Vagina (tissue), 2 donors: Measurements from ENCODE around the gene PCA3. TPM values are rescaled to one million over a fixed set of nuclear protein-coding genes. Genes with fewer than 3 reads are reported as not detected.

Source experiments
- DNase-seq, 2 donors: peaks; one replicate each; pipeline ENCODE4 v3.0.0-alpha.2; 2017; ENCODE audit errors: extremely low spot score in 2 of 2
- H3K27ac ChIP-seq: fragments of 200-600 bp; sonication (generic); one replicate; pipeline ENCODE4 v1.5.1; 2019
- H3K27me3 ChIP-seq: fragments of 200-600 bp; sonication (generic); one replicate; pipeline ENCODE4 v1.5.1; 2019
- H3K36me3 ChIP-seq, 2 donors: fragments of 200-600 bp; sonication (generic); one replicate each; pipeline ENCODE4 v1.5.1; 2017 to 2019
- H3K4me1 ChIP-seq: fragments of 200-600 bp; sonication (generic); one replicate; pipeline ENCODE4 v1.5.1; 2019
- H3K4me3 ChIP-seq, 2 donors: fragments of 200-600 bp; sonication (generic); 1 replicate in 1 of 2; 2 replicates in 1 of 2; pipeline ENCODE4 v1.5.1; 2016 to 2019
- H3K9me3 ChIP-seq: fragments of 200-600 bp; sonication (generic); one replicate; pipeline ENCODE4 v1.5.1; 2019
- CTCF ChIP-seq, 3 experiments: fragments of 450-650 bp in 2 of 3; fragments of 200-600 bp in 1 of 3; sonication (generic) in 1 of 3; IDR thresholded peaks; one replicate each; pipeline ENCODE4 v1.5.1; 2017 to 2019; ENCODE audit warnings: antibody characterized with exemption in 3 of 3, mild to moderate bottlenecking in 2 of 3, moderate library complexity in 2 of 3
- POLR2A ChIP-seq, 2 donors: fragments of 450-650 bp; IDR thresholded peaks; one replicate each; pipeline ENCODE4 v1.6.1; 2017; ENCODE audit warnings: antibody characterized with exemption in 2 of 2, mild to moderate bottlenecking in 2 of 2, moderate library complexity in 2 of 2
- POLR2AphosphoS5 ChIP-seq, 2 donors: sonication (generic); formaldehyde crosslinking; IDR thresholded peaks; one replicate each; pipeline ENCODE4 v1.9.0; 2017; ENCODE audit warnings: antibody characterized with exemption in 2 of 2, mild to moderate bottlenecking in 2 of 2, low read depth in 1 of 2; ENCODE audit not compliant: insufficient read depth in 1 of 2
- intact Hi-C: fragments of 100-400 bp; cut with DNase I; formaldehyde crosslinking; loops from one replicate; pipeline ENCODE4 v1.15.1; 2023
- total RNA-seq: library from RNA; depleted of rRNA; stranded (reverse); fragments of >200 nt; gene quantifications from one replicate; pipeline ENCODE4 v1.2.3, GENCODE V29; 2016

PCA3 gene
- total RNA-seq, 1 donor from 2014 or later: not detected

GRCh38 chr9:76730801-76731200 lies 33.4 kb upstream of the PCA3 start:
- no peaks in the 10 kb centered on the region for H3K4me1 ChIP-seq
- no peaks in the 10 kb centered on the region for H3K27me3 ChIP-seq
- intact Hi-C loops: no loop called here
- no peak overlapping the region for H3K4me3 ChIP-seq
- no peak overlapping the region for H3K27ac ChIP-seq
- TF ChIP-seq POLR2A (IDR thresholded peaks at IDR 0.05): no peak
- H3K9me3 ChIP-seq: no peaks in the 10 kb centered on the region
- DNase-seq: no peak
- no peaks in the 10 kb centered on the region for H3K36me3 ChIP-seq

GRCh38 chr9:76732341-76732958 lies 31.8 kb upstream of the PCA3 start:
- H3K4me3 ChIP-seq: no peak overlapping the region
- intact Hi-C loops: no loop called here
- H3K4me1 ChIP-seq: no peaks in the 10 kb centered on the region
- H3K36me3 ChIP-seq: no peaks in the 10 kb centered on the region
- TF ChIP-seq CTCF (IDR thresholded peaks at IDR 0.05): no peak
- TF ChIP-seq POLR2A (IDR thresholded peaks at IDR 0.05): no peak
- TF ChIP-seq POLR2AphosphoS5 (IDR thresholded peaks at IDR 0.05; ENCODE audit: insufficient read depth in 1 of 2, low read depth in 1 of 2): no peak
- no peak overlapping the region for H3K27ac ChIP-seq
- H3K9me3 ChIP-seq: no peaks in the 10 kb centered on the region
- no peaks in the 10 kb centered on the region for H3K27me3 ChIP-seq
- no peak for DNase-seq

GRCh38 chr9:76733096-76733495 lies 31.1 kb upstream of the PCA3 start:
- H3K4me3 ChIP-seq: no peak overlapping the region
- H3K9me3 ChIP-seq: no peaks in the 10 kb centered on the region
- no peak for DNase-seq
- TF ChIP-seq POLR2A (IDR thresholded peaks at IDR 0.05) (no peak), CTCF (IDR thresholded peaks at IDR 0.05) (no peak), POLR2AphosphoS5 (IDR thresholded peaks at IDR 0.05; ENCODE audit: insufficient read depth in 1 of 2, low read depth in 1 of 2) (no peak)
- no peaks in the 10 kb centered on the region for H3K27me3 ChIP-seq
- no peaks in the 10 kb centered on the region for H3K36me3 ChIP-seq
- intact Hi-C loops: no loop called here
- H3K4me1 ChIP-seq: no peaks in the 10 kb centered on the region
- H3K27ac ChIP-seq: no peak overlapping the region

- no peak for TF ChIP-seq CTCF (IDR thresholded peaks at IDR 0.05)
- TF ChIP-seq POLR2A (IDR thresholded peaks at IDR 0.05): no peak
- no peak for TF ChIP-seq POLR2AphosphoS5 (IDR thresholded peaks at IDR 0.05; ENCODE audit: insufficient read depth in 1 of 2, low read depth in 1 of 2)
- Histone ChIP-seq H3K4me3 (no peak overlapping the region), H3K27me3 (no peaks in the 10 kb centered on the region), H3K27ac (no peak overlapping the region), H3K36me3 (no peaks in the 10 kb centered on the region), H3K4me1 (no peaks in the 10 kb centered on the region), H3K9me3 (no peaks in the 10 kb centered on the region)
- intact Hi-C loops: no loop called here
- no peak for DNase-seq
Observed at GRCh38 chr9:76734716-76735115, 29.5 kb upstream of the PCA3 start.

- intact Hi-C loops: no loop called here
- Histone ChIP-seq H3K9me3 (no peaks in the 10 kb centered on the region), H3K27me3 (no peaks in the 10 kb centered on the region), H3K36me3 (no peaks in the 10 kb centered on the region), H3K27ac (no peak overlapping the region), H3K4me3 (no peak overlapping the region), H3K4me1 (no peaks in the 10 kb centered on the region)
- TF ChIP-seq POLR2A (IDR thresholded peaks at IDR 0.05): no peak
- no peak for TF ChIP-seq CTCF (IDR thresholded peaks at IDR 0.05)
- TF ChIP-seq POLR2AphosphoS5 (IDR thresholded peaks at IDR 0.05; ENCODE audit: insufficient read depth in 1 of 2, low read depth in 1 of 2): no peak
- no peak for DNase-seq
Observed at GRCh38 chr9:76737154-76737902, 26.9 kb upstream of the PCA3 start.
